Naive thymus-derived CD8-positive, alpha-beta T cell (primary cell): ENCODE measurements around the gene KCNK5. TPM values are rescaled to one million over a fixed set of nuclear protein-coding genes. Genes with fewer than 3 reads are reported as not detected.
A peak's percentile ranks its signal among the peaks of the same experiment; 100 is the strongest.

ENCODE experiments used
- ATAC-seq, 2 donors: fragments of 150-1000 bp; cut with Tn5 transposase in 1 of 2; sonication (Bioruptor Pico), chemical (Tn5 transposase) in 1 of 2; 1 replicate in 1 of 2; 2 replicates in 1 of 2; pipeline ENCODE4 v1.10.0; 2021; ENCODE audit warnings: mild to moderate bottlenecking in 2 of 2, moderate library complexity in 2 of 2
- POLR2A ChIA-PET: fragments of 350-600 bp; sonication (Branson Sonifier 250); formaldehyde crosslinking; loops from one replicate; lab custom pipeline; 2021; ENCODE audit warnings: antibody characterized with exemption; lab: Charles Lee
- DNase-seq, 10 donors: peaks; one replicate each; pipeline versions ENCODE4 v3.0.0 to v3.0.0-alpha.2; 2020 to 2022
- H3K27ac Mint-ChIP-seq, 10 donors: one replicate each; pipeline ENCODE4 v1.8.0; 2020 to 2022; ENCODE audit warnings: mild to moderate bottlenecking in 10 of 10, mixed read lengths in 10 of 10, moderate library complexity in 4 of 10, inconsistent platforms in 1 of 10
- H3K27me3 Mint-ChIP-seq, 5 donors: one replicate each; pipeline ENCODE4 v1.8.0; 2021 to 2022; ENCODE audit warnings: mixed read lengths in 5 of 5
- H3K36me3 Mint-ChIP-seq, 3 donors: one replicate each; pipeline ENCODE4 v1.8.0; 2020 to 2022; ENCODE audit warnings: mixed read lengths in 3 of 3, mild to moderate bottlenecking in 2 of 3, inconsistent platforms in 1 of 3
- H3K4me1 Mint-ChIP-seq, 4 donors: one replicate each; pipeline ENCODE4 v1.8.0; 2021 to 2022; ENCODE audit warnings: mixed read lengths in 4 of 4
- H3K4me3 Mint-ChIP-seq, 10 donors: one replicate each; pipeline ENCODE4 v1.8.0; 2020 to 2022; ENCODE audit warnings: mild to moderate bottlenecking in 10 of 10, mixed read lengths in 10 of 10, moderate library complexity in 6 of 10, inconsistent platforms in 1 of 10
- H3K9me3 Mint-ChIP-seq, 9 donors: one replicate each; pipeline ENCODE4 v1.8.0; 2020 to 2022; ENCODE audit warnings: mixed read lengths in 9 of 9, mild to moderate bottlenecking in 3 of 9, inconsistent platforms in 1 of 9, moderate library complexity in 1 of 9
- polyA plus RNA-seq, 3 donors: library from polyadenylated mRNA; unstranded; fragments of 300-500 nt; fragmentation: Illumina TruSeq; gene quantifications; one replicate each; pipeline ENCODE4 v1.2.3, GENCODE V29; 2021
- total RNA-seq, 8 experiments: library from RNA in 2 of 8; stranded (reverse) in 2 of 8; gene quantifications; one replicate each; pipeline ENCODE4 v1.2.3 and lab custom pipeline; 2021 to 2026

The KCNK5 gene
- total and polyA plus RNA-seq, 5 experiments from 2014 or later = 0.11 to 0.16 TPM; not detected in 3

DNA sequence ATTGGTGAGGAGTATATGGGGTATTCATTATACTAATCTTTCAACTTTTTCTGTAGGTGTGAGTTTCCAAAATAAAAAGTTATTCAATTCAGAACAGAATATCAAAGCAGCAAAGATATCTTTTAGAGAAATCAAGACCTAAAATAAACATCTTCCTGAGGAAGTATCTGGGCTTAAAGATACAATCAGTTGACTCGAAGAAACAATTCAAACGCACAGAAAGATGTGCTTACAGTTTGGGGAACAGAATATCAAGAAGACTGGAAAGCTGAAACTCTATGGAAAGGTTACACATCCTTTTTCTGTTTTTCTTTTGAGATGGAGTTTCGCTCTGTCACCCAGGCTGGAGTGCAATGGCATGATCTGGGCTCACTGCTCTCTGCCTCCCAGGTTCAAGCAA lies 78.1 kb downstream of the KCNK5 start:
- no peak overlapping the region for H3K27ac Mint-ChIP-seq
- POLR2A ChIA-PET = no interaction called here
- ATAC-seq (no peak), DNase-seq (no peak)
- no peaks in the 10 kb centered on the region for H3K9me3 Mint-ChIP-seq
- no peak overlapping the region for H3K4me3 Mint-ChIP-seq
- no peaks in the 10 kb centered on the region for H3K36me3 Mint-ChIP-seq
- H3K4me1 Mint-ChIP-seq = peaks cover 4 to 24% (median 20%) of the 10 kb centered on the region in 4 donors
- peaks cover 0 to 24% (median 6%) of the 10 kb centered on the region in 5 donors for H3K27me3 Mint-ChIP-seq

DNA sequence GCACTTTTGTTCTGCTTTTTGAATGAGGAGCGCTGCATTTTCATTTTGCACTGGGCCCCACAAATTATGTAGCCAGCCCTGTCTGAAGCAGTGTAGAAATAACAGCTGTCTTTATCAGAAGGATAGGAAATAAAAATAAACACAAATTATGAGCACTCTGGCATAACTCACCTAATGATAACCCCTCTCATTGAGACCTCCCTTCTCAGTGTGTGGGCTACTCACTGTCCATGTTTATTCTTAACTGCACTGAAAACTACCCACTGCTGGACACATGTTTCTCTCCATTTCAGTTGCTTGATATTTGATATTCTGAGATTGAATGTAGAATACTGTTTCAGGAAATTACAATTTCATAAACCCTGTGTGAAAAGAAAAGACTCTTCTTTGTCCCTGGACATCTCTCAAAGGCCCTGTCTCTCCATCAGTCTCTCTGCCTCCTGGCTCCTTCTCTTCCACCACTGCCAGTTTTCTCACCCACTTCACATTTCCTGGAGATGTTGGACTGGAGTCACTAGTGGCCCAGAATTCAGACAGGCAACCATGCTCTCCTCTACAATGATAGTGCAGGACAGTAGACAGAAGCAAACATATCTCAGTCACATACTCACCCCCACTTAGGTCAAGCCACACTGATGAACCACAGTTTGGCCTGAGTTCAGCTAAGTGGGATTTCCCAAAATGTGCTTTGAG lies 84.6 kb downstream of the KCNK5 start:
- POLR2A ChIA-PET = no interaction called here
- H3K4me3 Mint-ChIP-seq = no peak overlapping the region
- peaks cover 0 to 10% (median 0%) of the 10 kb centered on the region in 9 donors for H3K9me3 Mint-ChIP-seq
- peaks cover 0 to 24% (median 10%) of the 10 kb centered on the region in 4 donors for H3K4me1 Mint-ChIP-seq
- ATAC-seq = no peak
- H3K27ac Mint-ChIP-seq = peak overlapping the region in 1 of 10 donors; percentile 83
- H3K36me3 Mint-ChIP-seq = peaks cover 0 to 1% (median 0%) of the 10 kb centered on the region in 3 donors
- peaks cover 0 to 28% (median 7%) of the 10 kb centered on the region in 5 donors for H3K27me3 Mint-ChIP-seq
- DNase-seq = no peak

DNA sequence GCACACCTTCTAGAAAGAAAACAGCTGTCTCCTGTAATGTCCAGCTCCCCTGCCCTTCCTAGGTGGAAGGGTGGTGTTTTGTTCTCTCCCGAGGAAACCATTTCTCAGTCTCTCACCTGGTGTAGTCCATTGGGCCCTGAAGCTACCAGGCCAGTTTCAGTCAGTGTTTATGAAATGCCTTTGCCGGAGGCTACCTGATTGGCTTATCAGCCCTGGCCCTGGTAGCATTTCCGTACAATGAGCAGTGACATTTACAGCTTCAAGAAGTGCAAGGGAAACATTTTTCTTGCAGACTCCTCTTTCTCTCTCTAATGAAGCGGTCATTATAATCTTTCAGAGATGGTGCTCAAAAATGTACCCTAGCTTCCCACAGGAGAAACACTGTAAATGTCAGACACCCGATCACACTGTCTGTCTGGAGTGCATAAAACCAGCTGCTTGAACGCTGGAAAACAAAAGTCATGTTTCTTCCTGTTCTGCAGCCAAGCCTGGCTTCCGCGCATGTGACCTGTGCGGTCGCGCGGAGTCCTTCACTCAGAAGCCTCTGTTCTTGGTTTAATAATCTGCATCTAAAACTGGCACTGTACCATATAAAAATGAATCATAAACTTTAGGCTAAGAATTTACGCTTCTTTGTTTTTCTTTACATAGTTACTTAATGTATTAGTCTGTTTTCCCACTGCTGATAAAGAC lies 85.9 kb downstream of the KCNK5 start:
- DNase-seq (peak in 2 of 10 donors; percentile 2 to 26), ATAC-seq (peak in 1 of 2 donors; percentile 72)
- peaks cover 0 to 24% (median 10%) of the 10 kb centered on the region in 4 donors for H3K4me1 Mint-ChIP-seq
- H3K4me3 Mint-ChIP-seq = peak overlapping the region in 4 of 10 donors; percentile 50 to 74 (median 52)
- peaks cover 0 to 5% (median 4%) of the 10 kb centered on the region in 3 donors for H3K36me3 Mint-ChIP-seq
- H3K9me3 Mint-ChIP-seq = peaks cover 0 to 16% (median 6%) of the 10 kb centered on the region in 9 donors
- peaks cover 0 to 26% (median 6%) of the 10 kb centered on the region in 5 donors for H3K27me3 Mint-ChIP-seq
- peak overlapping the region in 4 of 10 donors; percentile 83 to 96 (median 90) for H3K27ac Mint-ChIP-seq
- POLR2A ChIA-PET = no interaction called here

DNA sequence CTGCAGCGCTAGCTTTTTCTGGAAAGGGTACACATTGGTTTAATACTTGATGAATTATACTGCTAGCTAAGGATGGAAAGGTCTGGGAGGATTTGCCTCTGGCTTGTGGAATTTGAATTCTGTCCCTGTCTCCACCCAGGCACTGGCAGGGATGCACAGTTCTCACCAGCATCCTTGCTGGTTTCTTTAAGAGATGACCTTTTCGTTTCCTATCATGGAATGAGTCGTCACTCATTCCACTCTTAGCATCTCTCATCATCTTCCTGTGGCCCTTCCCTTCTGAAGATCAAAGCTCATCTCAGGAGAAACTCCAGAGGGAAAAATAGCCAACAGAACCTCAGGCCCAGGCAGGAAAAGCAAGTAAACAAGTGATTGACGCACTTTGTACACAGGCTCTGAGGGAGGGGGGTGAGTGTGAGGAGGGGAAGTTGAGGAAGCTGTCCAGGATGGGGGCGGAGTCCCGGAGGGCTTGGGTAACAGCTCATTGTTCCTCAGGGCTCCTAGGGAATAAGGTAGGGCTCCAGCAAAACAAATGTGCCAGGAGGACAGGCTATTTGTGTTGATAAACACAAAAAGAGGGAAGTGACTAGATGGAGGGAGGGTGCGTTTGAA lies 88.6 kb downstream of the KCNK5 start:
- Mint-ChIP-seq H3K27ac (no peak overlapping the region), H3K4me1 (peaks cover 0 to 24% (median 10%) of the 10 kb centered on the region in 4 donors), H3K27me3 (peaks cover 0 to 16% (median 8%) of the 10 kb centered on the region in 5 donors), H3K36me3 (peaks cover 0 to 11% (median 8%) of the 10 kb centered on the region in 3 donors), H3K9me3 (peaks cover 0 to 31% (median 11%) of the 10 kb centered on the region in 9 donors), H3K4me3 (no peak overlapping the region)
- POLR2A ChIA-PET = no interaction called here
- ATAC-seq (no peak), DNase-seq (no peak)

Other genes starting within 250 kb of the KCNK5 start
- not detected for gene GLP1R, start 180.7 kb downstream of the KCNK5 start, total RNA-seq
- not detected for gene GLP1R, start 180.7 kb downstream of the KCNK5 start, polyA plus RNA-seq
- gene SAYSD1, start 114.3 kb downstream of the KCNK5 start, total RNA-seq = 10 to 100 TPM; 20.2 to 22.8 TPM
- gene SAYSD1, start 114.3 kb downstream of the KCNK5 start, polyA plus RNA-seq = 10 to 100 TPM; 17.5 to 20.3 (median 18.1) TPM
- gene KCNK17, start 84.9 kb upstream of the KCNK5 start, total RNA-seq = not detected
- not detected for gene KCNK17, start 84.9 kb upstream of the KCNK5 start, polyA plus RNA-seq
- gene KCNK16, start 93.2 kb upstream of the KCNK5 start, total RNA-seq = not detected
- gene KCNK16, start 93.2 kb upstream of the KCNK5 start, polyA plus RNA-seq = not detected